Placental epithelial cell (primary cell): ENCODE measurements around the gene INPP1. TPM values are rescaled to one million over a fixed set of nuclear protein-coding genes. Genes with fewer than 3 reads are reported as not detected.

Experiments
- total RNA-seq: library from RNA; depleted of rRNA; stranded (reverse); fragments of >200 nt; gene quantifications from 2 replicates; pipeline ENCODE4 v1.2.3, GENCODE V29; 2012

INPP1 gene
- 6.5 and 7.1 TPM in 2 replicates for total RNA-seq

GRCh38 chr2:190343536-190344275 is at the start of gene INPP1:
Gene INPP1, plus strand, starts transcription at chr2:190343589. Its CDS starts 16,514 bp downstream, at chr2:190360103.

GRCh38 chr2:190319555-190320498 is 23.6 kb upstream of the INPP1 start, which contains the start of gene HIBCH:
Gene HIBCH, minus strand, starts transcription at chr2:190319826. Its CDS starts 76 bp downstream, at chr2:190319750.

GRCh38 chr2:190407662-190408537 is 64.5 kb downstream of the INPP1 start, which contains the start of gene MFSD6:
Gene MFSD6, plus strand, starts transcription at chr2:190408355. Its CDS starts 27,675 bp downstream, at chr2:190436030.

Other genes starting within 250 kb of the INPP1 start
- 8.9 and 14.5 TPM in 2 replicates for gene HIBCH, start 23.8 kb upstream of the INPP1 start, total RNA-seq
- gene MFSD6, start 64.8 kb downstream of the INPP1 start, total RNA-seq, result 3.1 and 15.4 TPM in 2 replicates
- gene NEMP2, start 191.1 kb downstream of the INPP1 start, total RNA-seq, result 5.4 and 6.7 TPM in 2 replicates